ENCODE measurements around the gene CFL2. TPM values are rescaled to one million over a fixed set of nuclear protein-coding genes. Genes with fewer than 3 reads are reported as not detected.

The CFL2 gene
- total RNA-seq, 1 donor from 2014 or later = 110 TPM

DNA sequence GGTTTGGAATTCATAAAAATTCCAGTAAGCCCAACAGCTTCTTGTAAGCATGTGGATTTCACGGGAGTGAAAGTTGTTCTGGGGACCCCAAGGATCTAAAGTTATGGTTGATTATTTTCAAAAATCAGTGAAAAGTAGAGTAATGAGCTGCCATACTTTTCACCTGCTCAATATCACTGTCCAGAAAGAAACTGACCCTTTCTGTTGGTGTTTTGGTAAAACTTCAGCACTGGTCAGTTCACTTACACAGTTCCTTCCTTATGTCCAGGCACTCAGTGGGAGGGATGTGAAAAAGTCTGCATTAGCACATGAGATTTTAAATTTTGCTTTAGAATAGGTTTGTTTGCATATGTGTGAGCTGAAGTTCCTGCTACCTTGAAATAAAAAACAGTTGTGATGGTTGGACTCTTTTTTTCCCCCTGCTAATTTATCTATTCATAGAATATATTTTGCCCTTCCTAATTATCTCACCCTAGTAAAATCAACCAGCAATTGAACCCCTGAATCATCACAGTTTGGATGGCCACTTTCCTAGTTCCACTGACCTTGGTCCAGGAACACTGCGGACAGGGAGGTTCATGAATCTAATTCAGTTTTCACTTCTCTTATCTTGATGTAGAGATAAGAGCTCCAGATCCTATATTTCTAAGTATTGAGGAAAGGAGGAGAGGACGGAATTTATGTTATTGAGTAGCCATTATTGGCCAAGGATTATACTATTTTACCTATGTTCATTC, 25.8 kb downstream of the CFL2 start:
- Histone ChIP-seq H3K4me1 (ENCODE audit: insufficient read depth, low read length) (no peaks in the 10 kb centered on the region), H3K4me3 (ENCODE audit: insufficient read depth, low read depth, low read length) (no peak overlapping the region), H3K4me2 (ENCODE audit: low read length) (no peak overlapping the region), H4K20me1 (ENCODE audit: insufficient read depth, low read length) (no peaks in the 10 kb centered on the region), H3K79me2 (ENCODE audit: insufficient read depth, low read length) (no peaks in the 10 kb centered on the region), H3K36me3 (ENCODE audit: insufficient read depth, low read length) (no peaks in the 10 kb centered on the region), H3K9me3 (ENCODE audit: insufficient read depth, low read depth, low read length) (no peaks in the 10 kb centered on the region), H3K9ac (ENCODE audit: low read length) (no peak overlapping the region), H3K27ac (ENCODE audit: low read depth, low read length) (no peak overlapping the region), H2AFZ (ENCODE audit: low read depth, low read length) (no peak overlapping the region), H3K27me3 (ENCODE audit: insufficient read depth, low read length) (no peaks in the 10 kb centered on the region)
- Mint-ChIP-seq H3K4me3 (ENCODE audit: unreplicated experiment) (no peak overlapping the region), H3K36me3 (ENCODE audit: low read depth, unreplicated experiment) (no peaks in the 10 kb centered on the region), H3K27me3 (ENCODE audit: low read depth, unreplicated experiment) (no peaks in the 10 kb centered on the region), H3K4me1 (ENCODE audit: low read depth, unreplicated experiment) (peaks cover under 1% of the 10 kb centered on the region), H3K9me3 (ENCODE audit: unreplicated experiment) (peaks cover 4% of the 10 kb centered on the region), H3K27ac (ENCODE audit: unreplicated experiment) (no peak overlapping the region)
- FAIRE-seq (no peak), DNase-seq (ENCODE audit: low read depth) (no peak)
- no peak for TF ChIP-seq CTCF (IDR thresholded peaks at IDR 0.05; ENCODE audit: insufficient read depth, low read depth, low read length)
- TF ChIP-seq EZH2 (IDR thresholded peaks at IDR 0.05; ENCODE audit: insufficient read depth, low read length) = no peak

DNA sequence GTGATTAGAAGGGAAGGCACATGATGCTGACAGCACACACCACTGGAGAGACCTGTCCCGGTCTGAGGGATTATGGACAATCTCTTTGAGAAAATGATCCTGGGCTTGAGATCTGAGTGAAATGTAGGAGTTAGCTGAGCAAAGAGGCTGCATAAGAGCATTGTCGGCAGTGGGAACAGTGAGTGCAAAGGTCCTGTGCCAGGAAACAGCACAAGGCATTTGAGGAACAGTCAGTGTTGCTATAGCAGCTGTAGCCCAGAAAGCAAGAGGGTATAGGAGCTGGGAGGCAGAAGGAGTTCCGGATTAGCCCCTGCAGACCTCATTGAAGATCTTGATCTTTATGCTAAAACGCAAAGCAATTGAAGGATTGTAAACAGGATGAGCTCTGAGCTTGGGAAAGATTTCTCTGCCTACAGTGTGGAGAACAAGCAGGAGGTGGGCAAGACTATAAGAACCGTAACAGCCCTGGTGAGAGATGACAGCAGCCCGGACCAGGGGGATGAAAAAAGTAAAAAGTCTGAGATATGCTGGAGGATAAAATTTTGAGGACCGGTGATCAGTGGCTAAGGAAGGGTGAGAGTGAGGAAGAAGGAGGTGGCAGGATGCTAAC, 28.5 kb downstream of the CFL2 start:
- H3K36me3 Mint-ChIP-seq (ENCODE audit: low read depth, unreplicated experiment) = no peaks in the 10 kb centered on the region
- Histone ChIP-seq H3K9me3 (ENCODE audit: insufficient read depth, low read depth, low read length) (no peaks in the 10 kb centered on the region), H3K27ac (ENCODE audit: low read depth, low read length) (no peak overlapping the region), H3K4me3 (ENCODE audit: insufficient read depth, low read depth, low read length) (no peak overlapping the region), H3K4me1 (ENCODE audit: insufficient read depth, low read length) (no peaks in the 10 kb centered on the region), H3K36me3 (ENCODE audit: insufficient read depth, low read length) (no peaks in the 10 kb centered on the region), H3K27me3 (ENCODE audit: insufficient read depth, low read length) (no peaks in the 10 kb centered on the region), H3K79me2 (ENCODE audit: insufficient read depth, low read length) (no peaks in the 10 kb centered on the region), H4K20me1 (ENCODE audit: insufficient read depth, low read length) (no peaks in the 10 kb centered on the region), H3K9ac (ENCODE audit: low read length) (no peak overlapping the region), H2AFZ (ENCODE audit: low read depth, low read length) (no peak overlapping the region), H3K4me2 (ENCODE audit: low read length) (no peak overlapping the region)
- no peak overlapping the region for H3K27ac Mint-ChIP-seq (ENCODE audit: unreplicated experiment)
- FAIRE-seq = no peak
- H3K27me3 Mint-ChIP-seq (ENCODE audit: low read depth, unreplicated experiment) = no peaks in the 10 kb centered on the region
- peaks cover 4% of the 10 kb centered on the region for H3K9me3 Mint-ChIP-seq (ENCODE audit: unreplicated experiment)
- H3K4me1 Mint-ChIP-seq (ENCODE audit: low read depth, unreplicated experiment) = peaks cover 12% of the 10 kb centered on the region
- no peak overlapping the region for H3K4me3 Mint-ChIP-seq (ENCODE audit: unreplicated experiment)
- no peak for DNase-seq (ENCODE audit: low read depth)
- TF ChIP-seq EZH2 (IDR thresholded peaks at IDR 0.05; ENCODE audit: insufficient read depth, low read length) = no peak
- no peak for TF ChIP-seq CTCF (IDR thresholded peaks at IDR 0.05; ENCODE audit: insufficient read depth, low read depth, low read length)

DNA sequence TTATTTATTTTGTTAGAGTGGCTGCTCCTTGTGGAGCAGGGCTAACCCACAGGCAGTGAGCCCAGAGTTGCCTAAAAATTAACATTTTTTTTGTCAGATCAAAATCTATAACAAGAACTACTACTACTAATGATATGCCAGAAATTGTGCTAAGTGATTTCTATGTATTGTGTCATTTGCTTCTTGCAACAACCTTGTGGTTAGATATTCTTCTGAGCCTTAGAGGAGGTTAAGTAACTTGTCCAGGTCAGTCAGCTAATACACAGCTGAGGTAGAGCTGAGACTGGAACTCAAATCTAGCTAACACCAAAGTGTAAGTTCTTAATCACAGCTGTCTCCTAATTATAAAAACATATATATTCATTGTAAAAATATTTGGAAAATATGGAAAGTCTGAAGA, 29.8 kb downstream of the CFL2 start:
- TF ChIP-seq CTCF (IDR thresholded peaks at IDR 0.05; ENCODE audit: insufficient read depth, low read depth, low read length) (no peak), EZH2 (IDR thresholded peaks at IDR 0.05; ENCODE audit: insufficient read depth, low read length) (no peak)
- Histone ChIP-seq H3K4me2 (ENCODE audit: low read length) (no peak overlapping the region), H3K4me1 (ENCODE audit: insufficient read depth, low read length) (no peaks in the 10 kb centered on the region), H3K9me3 (ENCODE audit: insufficient read depth, low read depth, low read length) (no peaks in the 10 kb centered on the region), H3K27ac (ENCODE audit: low read depth, low read length) (no peak overlapping the region), H3K4me3 (ENCODE audit: insufficient read depth, low read depth, low read length) (no peak overlapping the region), H3K79me2 (ENCODE audit: insufficient read depth, low read length) (no peaks in the 10 kb centered on the region), H4K20me1 (ENCODE audit: insufficient read depth, low read length) (no peaks in the 10 kb centered on the region), H3K9ac (ENCODE audit: low read length) (no peak overlapping the region), H2AFZ (ENCODE audit: low read depth, low read length) (no peak overlapping the region), H3K36me3 (ENCODE audit: insufficient read depth, low read length) (no peaks in the 10 kb centered on the region), H3K27me3 (ENCODE audit: insufficient read depth, low read length) (no peaks in the 10 kb centered on the region)
- Mint-ChIP-seq H3K27ac (ENCODE audit: unreplicated experiment) (no peak overlapping the region), H3K9me3 (ENCODE audit: unreplicated experiment) (peaks cover 4% of the 10 kb centered on the region), H3K27me3 (ENCODE audit: low read depth, unreplicated experiment) (no peaks in the 10 kb centered on the region), H3K36me3 (ENCODE audit: low read depth, unreplicated experiment) (no peaks in the 10 kb centered on the region), H3K4me1 (ENCODE audit: low read depth, unreplicated experiment) (peaks cover 12% of the 10 kb centered on the region), H3K4me3 (ENCODE audit: unreplicated experiment) (no peak overlapping the region)
- no peak for FAIRE-seq
- DNase-seq (ENCODE audit: low read depth) = peak; percentile 39

All from astrocyte (in vitro differentiated cells and primary cell).